Measurements from ENCODE around the gene YIF1A. TPM values are rescaled to one million over a fixed set of nuclear protein-coding genes. Genes with fewer than 3 reads are reported as not detected.

The YIF1A gene
- total and polyA plus RNA-seq, 2 donors, result 44.2 to 57.3 TPM

GRCh38 chr11:66264383-66264782, 24.6 kb downstream of the YIF1A start:
- Histone ChIP-seq H3K9me3 (ENCODE audit: control insufficient read depth in 2 of 2, insufficient read depth in 1 of 2, low read length in 1 of 2) (peaks cover 0 to 4% of the 10 kb centered on the region in 2 donors), H3K4me1 (ENCODE audit: control insufficient read depth in 2 of 2, insufficient read depth in 2 of 2, low read length in 2 of 2) (peaks cover 7 to 30% of the 10 kb centered on the region in 2 donors), H3K4me3 (ENCODE audit: low read length in 2 of 2) (no peak overlapping the region), H3K36me3 (ENCODE audit: control insufficient read depth in 2 of 2, insufficient read depth in 2 of 2, low read length in 1 of 2) (peaks cover 75 to 77% of the 10 kb centered on the region in 2 donors), H3K27me3 (ENCODE audit: control insufficient read depth in 2 of 2, insufficient read depth in 1 of 2, low read length in 1 of 2) (no peaks in the 10 kb centered on the region), H3K27ac (ENCODE audit: low read depth in 1 of 2, low read length in 1 of 2) (no peak overlapping the region)
- DNase-seq (ENCODE audit: low read depth in 6 of 9, low spot score in 9 of 9), result no peak
- 98% methylated on average over 8 of the region's 8 CpGs for WGBS

DNA sequence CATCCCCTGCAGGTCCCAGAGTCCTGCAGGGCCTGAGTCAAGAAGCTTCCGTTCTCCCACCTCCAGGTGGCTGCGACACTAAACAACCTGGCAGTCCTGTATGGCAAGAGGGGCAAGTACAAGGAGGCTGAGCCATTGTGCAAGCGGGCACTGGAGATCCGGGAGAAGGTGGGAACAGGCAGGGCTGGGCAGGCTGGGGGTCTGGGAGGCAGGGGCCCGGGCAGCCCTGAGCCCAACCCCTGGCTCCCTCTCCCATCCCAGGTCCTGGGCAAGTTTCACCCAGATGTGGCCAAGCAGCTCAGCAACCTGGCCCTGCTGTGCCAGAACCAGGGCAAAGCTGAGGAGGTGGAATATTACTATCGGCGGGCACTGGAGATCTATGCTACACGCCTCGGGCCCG, 25.2 kb downstream of the YIF1A start:
- no peak for DNase-seq (ENCODE audit: low read depth in 6 of 9, low spot score in 9 of 9)
- no peak overlapping the region for H3K27ac ChIP-seq (ENCODE audit: low read depth in 1 of 2, low read length in 1 of 2)

GRCh38 chr11:66263231-66263630, 25.7 kb downstream of the YIF1A start:
- H3K4me1 ChIP-seq (ENCODE audit: control insufficient read depth in 2 of 2, insufficient read depth in 2 of 2, low read length in 2 of 2), result peaks cover 13 to 36% of the 10 kb centered on the region in 2 donors
- no peak for DNase-seq (ENCODE audit: low read depth in 6 of 9, low spot score in 9 of 9)
- H3K4me3 ChIP-seq (ENCODE audit: low read length in 2 of 2), result no peak overlapping the region
- H3K9me3 ChIP-seq (ENCODE audit: control insufficient read depth in 2 of 2, insufficient read depth in 1 of 2, low read length in 1 of 2), result no peaks in the 10 kb centered on the region
- H3K27me3 ChIP-seq (ENCODE audit: control insufficient read depth in 2 of 2, insufficient read depth in 1 of 2, low read length in 1 of 2), result no peaks in the 10 kb centered on the region
- WGBS, result 97% methylated on average over 4 of the region's 4 CpGs
- peaks cover 79 to 84% of the 10 kb centered on the region in 2 donors for H3K36me3 ChIP-seq (ENCODE audit: control insufficient read depth in 2 of 2, insufficient read depth in 2 of 2, low read length in 1 of 2)
- H3K27ac ChIP-seq (ENCODE audit: low read depth in 1 of 2, low read length in 1 of 2), result no peak overlapping the region

More for the DNA sequence above, 25.2 kb downstream of the YIF1A start:
- Histone ChIP-seq H3K9me3 (ENCODE audit: control insufficient read depth in 2 of 2, insufficient read depth in 1 of 2, low read length in 1 of 2) (peaks cover 0 to 1% of the 10 kb centered on the region in 2 donors), H3K27me3 (ENCODE audit: control insufficient read depth in 2 of 2, insufficient read depth in 1 of 2, low read length in 1 of 2) (no peaks in the 10 kb centered on the region), H3K4me3 (ENCODE audit: low read length in 2 of 2) (no peak overlapping the region), H3K36me3 (ENCODE audit: control insufficient read depth in 2 of 2, insufficient read depth in 2 of 2, low read length in 1 of 2) (peaks cover 79 to 81% of the 10 kb centered on the region in 2 donors), H3K4me1 (ENCODE audit: control insufficient read depth in 2 of 2, insufficient read depth in 2 of 2, low read length in 2 of 2) (peaks cover 11 to 31% of the 10 kb centered on the region in 2 donors)
- WGBS, result 98% methylated on average over 10 of the region's 10 CpGs

GRCh38 chr11:66262696-66263095, 26.2 kb downstream of the YIF1A start:
- WGBS, result 98% methylated on average over 12 of the region's 12 CpGs
- peaks cover 79 to 84% of the 10 kb centered on the region in 2 donors for H3K36me3 ChIP-seq (ENCODE audit: control insufficient read depth in 2 of 2, insufficient read depth in 2 of 2, low read length in 1 of 2)

GRCh38 chr11:66262191-66262590, 26.8 kb downstream of the YIF1A start:
- no peaks in the 10 kb centered on the region for H3K9me3 ChIP-seq (ENCODE audit: control insufficient read depth in 2 of 2, insufficient read depth in 1 of 2, low read length in 1 of 2)
- over 99% methylated on average over 5 of the region's 5 CpGs for WGBS
- peaks cover 79 to 84% of the 10 kb centered on the region in 2 donors for H3K36me3 ChIP-seq (ENCODE audit: control insufficient read depth in 2 of 2, insufficient read depth in 2 of 2, low read length in 1 of 2)
- H3K27me3 ChIP-seq (ENCODE audit: control insufficient read depth in 2 of 2, insufficient read depth in 1 of 2, low read length in 1 of 2), result no peaks in the 10 kb centered on the region
- no peak overlapping the region for H3K4me3 ChIP-seq (ENCODE audit: low read length in 2 of 2)
- H3K4me1 ChIP-seq (ENCODE audit: control insufficient read depth in 2 of 2, insufficient read depth in 2 of 2, low read length in 2 of 2), result peaks cover 11 to 28% of the 10 kb centered on the region in 2 donors
- H3K27ac ChIP-seq (ENCODE audit: low read depth in 1 of 2, low read length in 1 of 2), result no peak overlapping the region
- no peak for DNase-seq (ENCODE audit: low read depth in 6 of 9, low spot score in 9 of 9)

More at GRCh38 chr11:66262696-66263095, 26.2 kb downstream of the YIF1A start:
- H3K4me3 ChIP-seq (ENCODE audit: low read length in 2 of 2), result no peak overlapping the region
- H3K9me3 ChIP-seq (ENCODE audit: control insufficient read depth in 2 of 2, insufficient read depth in 1 of 2, low read length in 1 of 2), result no peaks in the 10 kb centered on the region
- peaks cover 13 to 30% of the 10 kb centered on the region in 2 donors for H3K4me1 ChIP-seq (ENCODE audit: control insufficient read depth in 2 of 2, insufficient read depth in 2 of 2, low read length in 2 of 2)
- DNase-seq (ENCODE audit: low read depth in 6 of 9, low spot score in 9 of 9), result no peak
- no peak overlapping the region for H3K27ac ChIP-seq (ENCODE audit: low read depth in 1 of 2, low read length in 1 of 2)
- H3K27me3 ChIP-seq (ENCODE audit: control insufficient read depth in 2 of 2, insufficient read depth in 1 of 2, low read length in 1 of 2), result no peaks in the 10 kb centered on the region

- 98% methylated on average over 16 of the region's 16 CpGs for WGBS
- H3K27ac ChIP-seq (ENCODE audit: low read depth in 1 of 2, low read length in 1 of 2), result no peak overlapping the region
- peaks cover 9 to 28% of the 10 kb centered on the region in 2 donors for H3K4me1 ChIP-seq (ENCODE audit: control insufficient read depth in 2 of 2, insufficient read depth in 2 of 2, low read length in 2 of 2)
- no peaks in the 10 kb centered on the region for H3K9me3 ChIP-seq (ENCODE audit: control insufficient read depth in 2 of 2, insufficient read depth in 1 of 2, low read length in 1 of 2)
- no peaks in the 10 kb centered on the region for H3K27me3 ChIP-seq (ENCODE audit: control insufficient read depth in 2 of 2, insufficient read depth in 1 of 2, low read length in 1 of 2)
- peaks cover 74 to 78% of the 10 kb centered on the region in 2 donors for H3K36me3 ChIP-seq (ENCODE audit: control insufficient read depth in 2 of 2, insufficient read depth in 2 of 2, low read length in 1 of 2)
- H3K4me3 ChIP-seq (ENCODE audit: low read length in 2 of 2), result no peak overlapping the region
- no peak for DNase-seq (ENCODE audit: low read depth in 6 of 9, low spot score in 9 of 9)
Observed at GRCh38 chr11:66261578-66261977, 27.4 kb downstream of the YIF1A start.

- 97% methylated on average over 4 of the region's 4 CpGs for whole genome bisulfite sequencing
- no peak overlapping the region for H3K4me3 ChIP-seq (ENCODE audit: low read length in 2 of 2)
- peaks cover 57 to 62% of the 10 kb centered on the region in 2 donors for H3K36me3 ChIP-seq (ENCODE audit: control insufficient read depth in 2 of 2, insufficient read depth in 2 of 2, low read length in 1 of 2)
- no peak for DNase-seq (ENCODE audit: low read depth in 6 of 9, low spot score in 9 of 9)
- peaks cover 21 to 44% of the 10 kb centered on the region in 2 donors for H3K4me1 ChIP-seq (ENCODE audit: control insufficient read depth in 2 of 2, insufficient read depth in 2 of 2, low read length in 2 of 2)
- H3K9me3 ChIP-seq (ENCODE audit: control insufficient read depth in 2 of 2, insufficient read depth in 1 of 2, low read length in 1 of 2), result no peaks in the 10 kb centered on the region
- H3K27me3 ChIP-seq (ENCODE audit: control insufficient read depth in 2 of 2, insufficient read depth in 1 of 2, low read length in 1 of 2), result no peaks in the 10 kb centered on the region
- no peak overlapping the region for H3K27ac ChIP-seq (ENCODE audit: low read depth in 1 of 2, low read length in 1 of 2)
Observed at GRCh38 chr11:66259956-66260355, 29.0 kb downstream of the YIF1A start.

DNA sequence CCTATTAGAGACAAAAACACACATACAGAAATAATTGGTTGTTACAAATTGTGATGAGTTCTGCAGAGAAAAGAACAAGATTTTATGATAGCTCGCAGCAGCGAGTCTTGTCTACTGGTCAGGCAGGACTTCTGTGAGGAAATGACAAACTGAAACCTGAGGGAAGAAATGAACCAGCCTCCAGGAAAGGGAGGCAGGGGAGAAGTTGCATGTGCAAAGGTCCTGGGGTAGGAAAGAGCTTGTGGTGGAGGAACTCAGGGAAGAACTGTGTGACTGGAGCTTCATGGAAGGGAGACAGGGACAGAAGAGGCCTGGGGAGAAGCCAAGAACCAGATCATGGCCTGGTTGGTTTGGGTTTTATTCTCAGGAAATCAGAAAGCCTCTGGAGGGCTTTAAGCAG, 29.7 kb downstream of the YIF1A start:
- over 99% methylated on average over 2 of the region's 2 CpGs for WGBS
- H3K9me3 ChIP-seq (ENCODE audit: control insufficient read depth in 2 of 2, insufficient read depth in 1 of 2, low read length in 1 of 2), result no peaks in the 10 kb centered on the region
- peaks cover 50 to 55% of the 10 kb centered on the region in 2 donors for H3K36me3 ChIP-seq (ENCODE audit: control insufficient read depth in 2 of 2, insufficient read depth in 2 of 2, low read length in 1 of 2)
- H3K27ac ChIP-seq (ENCODE audit: low read depth in 1 of 2, low read length in 1 of 2), result no peak overlapping the region
- peaks cover 21 to 51% of the 10 kb centered on the region in 2 donors for H3K4me1 ChIP-seq (ENCODE audit: control insufficient read depth in 2 of 2, insufficient read depth in 2 of 2, low read length in 2 of 2)
- no peak overlapping the region for H3K4me3 ChIP-seq (ENCODE audit: low read length in 2 of 2)
- DNase-seq (ENCODE audit: low read depth in 6 of 9, low spot score in 9 of 9), result no peak
- no peaks in the 10 kb centered on the region for H3K27me3 ChIP-seq (ENCODE audit: control insufficient read depth in 2 of 2, insufficient read depth in 1 of 2, low read length in 1 of 2)

DNA sequence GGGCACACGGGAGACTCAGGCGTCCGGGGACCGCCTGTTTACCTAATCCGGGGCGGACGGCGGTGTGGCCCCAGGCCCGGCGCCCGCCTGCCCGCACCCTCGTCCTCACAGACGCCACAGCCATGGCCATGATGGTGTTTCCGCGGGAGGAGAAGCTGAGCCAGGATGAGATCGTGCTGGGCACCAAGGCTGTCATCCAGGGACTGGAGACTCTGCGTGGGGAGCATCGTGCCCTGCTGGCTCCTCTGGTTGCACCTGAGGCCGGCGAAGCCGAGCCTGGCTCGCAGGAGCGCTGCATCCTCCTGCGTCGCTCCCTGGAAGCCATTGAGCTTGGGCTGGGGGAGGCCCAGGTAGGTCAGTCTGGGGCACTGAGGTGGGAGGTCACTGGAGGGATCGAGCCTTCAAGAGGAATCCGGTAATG, 30.5 kb downstream of the YIF1A start:
- no peaks in the 10 kb centered on the region for H3K27me3 ChIP-seq (ENCODE audit: control insufficient read depth in 2 of 2, insufficient read depth in 1 of 2, low read length in 1 of 2)
- peaks cover 21 to 57% of the 10 kb centered on the region in 2 donors for H3K4me1 ChIP-seq (ENCODE audit: control insufficient read depth in 2 of 2, insufficient read depth in 2 of 2, low read length in 2 of 2)
- H3K9me3 ChIP-seq (ENCODE audit: control insufficient read depth in 2 of 2, insufficient read depth in 1 of 2, low read length in 1 of 2), result no peaks in the 10 kb centered on the region
- no peak for DNase-seq (ENCODE audit: low read depth in 6 of 9, low spot score in 9 of 9)
- 10% methylated on average over 28 of the region's 28 CpGs for WGBS
- peak overlapping the region; percentile 95 to 97 for H3K4me3 ChIP-seq (ENCODE audit: low read length in 2 of 2)
- H3K27ac ChIP-seq (ENCODE audit: low read depth in 1 of 2, low read length in 1 of 2), result peak overlapping the region; percentile 97 to 99
- H3K36me3 ChIP-seq (ENCODE audit: control insufficient read depth in 2 of 2, insufficient read depth in 2 of 2, low read length in 1 of 2), result peaks cover 43 to 47% of the 10 kb centered on the region in 2 donors

Measured in thymus (tissue), 11 donors.